Measurements from ENCODE around the gene ZNF277. TPM values are rescaled to one million over a fixed set of nuclear protein-coding genes. Genes with fewer than 3 reads are reported as not detected.
"Not testable (repeated sequence)": the region's sequence is repeated elsewhere in the genome, so short reads cannot be mapped to it uniquely, and the experiment has no call there.

Gene ZNF277
- total RNA-seq, 8 experiments from 2014 or later: 20.7 to 29.9 (median 28.0) TPM

DNA sequence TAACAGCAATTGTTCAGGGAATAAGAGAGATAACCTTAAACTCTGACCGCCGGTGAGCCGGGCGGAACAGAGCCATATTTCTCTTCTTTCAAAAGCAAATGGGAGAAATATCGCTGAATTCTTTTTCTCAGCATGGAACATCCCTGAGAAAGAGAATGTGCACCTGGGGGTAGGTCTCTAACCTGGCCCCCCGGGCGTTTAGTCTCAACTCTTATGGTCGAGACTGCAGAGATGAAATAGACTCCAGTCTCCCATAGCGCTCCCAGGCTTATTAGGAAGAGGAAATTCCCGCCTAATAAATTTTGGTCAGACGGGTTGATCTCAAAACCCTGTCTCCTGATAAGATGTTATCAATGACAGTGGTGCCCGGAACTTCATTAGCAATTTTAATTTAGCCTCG, 43.5 kb downstream of the ZNF277 start:
- WGBS, 10 experiments: 19 to 49% (median 22%) methylated on average over 1 to 3 of the region's 13 CpGs; no CpG with 5 or more reads in 4 of the 10 experiments
- in situ Hi-C loops (cut with MboI; ENCODE audit: low pct_unique_long_range_greater_than_20kb in 2 of 9, low sequenced_read_pairs in 9 of 9, unreplicated experiment in 9 of 9); H3K4me1 ChIP-seq (replicated peaks in 1 of 2); ATAC-seq (replicated peaks in 6 of 8); H3K27ac ChIP-seq; H3K4me3 ChIP-seq: not testable (repeated sequence)

DNA sequence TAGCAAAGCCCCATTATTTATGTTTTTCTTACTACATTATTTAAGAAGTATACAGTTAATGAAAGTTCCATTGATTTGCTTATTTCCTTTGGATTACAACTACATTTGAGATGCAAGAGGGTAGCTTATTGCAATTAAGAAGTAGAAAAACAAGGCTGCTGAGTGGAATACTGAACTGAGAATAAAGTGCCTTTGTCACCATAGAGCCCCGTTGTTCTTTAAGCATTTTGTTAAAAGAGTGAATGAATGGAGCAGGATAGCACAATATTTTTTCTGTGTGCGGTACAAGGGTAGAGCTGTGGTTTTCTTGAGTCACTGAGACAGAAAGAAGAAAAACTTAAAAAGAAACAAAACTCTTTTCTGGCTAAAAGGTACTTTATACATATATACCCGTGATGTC, 45.6 kb downstream of the ZNF277 start:
- Histone ChIP-seq H3K4me3 (no peak overlapping the region), H3K27ac (no peak overlapping the region)
- 20 to 100% (median 81%) methylated on average over 1 to 3 of the region's 3 CpGs for WGBS, 10 experiments

DNA sequence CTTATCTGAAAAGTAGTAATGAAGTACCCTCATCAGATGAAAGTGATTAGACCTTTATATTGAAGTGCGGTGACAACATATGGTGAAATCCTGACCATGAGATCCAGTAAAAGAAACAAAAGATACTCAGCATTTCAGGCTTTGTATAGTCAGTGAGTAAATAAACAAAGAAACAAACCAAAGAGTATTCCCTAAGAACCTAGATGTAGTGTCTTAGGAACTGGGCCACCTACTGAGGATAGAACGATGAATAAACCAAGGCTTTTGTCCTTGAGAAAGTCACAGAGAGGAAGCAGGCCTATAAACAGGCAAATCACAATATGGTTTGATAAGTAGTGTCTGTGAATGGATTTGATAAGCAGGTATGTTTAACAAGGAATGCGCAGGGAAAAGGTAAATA, 46.2 kb downstream of the ZNF277 start:
- WGBS, 10 experiments: 43 to 100% (median 74%) methylated on average over 1 to 3 of the region's 3 CpGs; no CpG with 5 or more reads in 1 of the 10 experiments
- in situ Hi-C loops (cut with MboI; ENCODE audit: low pct_unique_long_range_greater_than_20kb in 2 of 9, low sequenced_read_pairs in 9 of 9, unreplicated experiment in 9 of 9): no loop called here
- no peak overlapping the region for H3K4me3 ChIP-seq
- ATAC-seq (replicated peaks in 6 of 8): no peak
- H3K4me1 ChIP-seq (replicated peaks in 1 of 2): peaks cover 8 to 10% of the 10 kb centered on the region in 2 donors
- no peak overlapping the region for H3K27ac ChIP-seq

More for the DNA sequence above, 45.6 kb downstream of the ZNF277 start:
- ATAC-seq (replicated peaks in 6 of 8): peak in 1 of 8 experiments; percentile 35
- in situ Hi-C loops (cut with MboI; ENCODE audit: low pct_unique_long_range_greater_than_20kb in 2 of 9, low sequenced_read_pairs in 9 of 9, unreplicated experiment in 9 of 9): no loop called here
- H3K4me1 ChIP-seq (replicated peaks in 1 of 2): peaks cover 8 to 10% of the 10 kb centered on the region in 2 donors

DNA sequence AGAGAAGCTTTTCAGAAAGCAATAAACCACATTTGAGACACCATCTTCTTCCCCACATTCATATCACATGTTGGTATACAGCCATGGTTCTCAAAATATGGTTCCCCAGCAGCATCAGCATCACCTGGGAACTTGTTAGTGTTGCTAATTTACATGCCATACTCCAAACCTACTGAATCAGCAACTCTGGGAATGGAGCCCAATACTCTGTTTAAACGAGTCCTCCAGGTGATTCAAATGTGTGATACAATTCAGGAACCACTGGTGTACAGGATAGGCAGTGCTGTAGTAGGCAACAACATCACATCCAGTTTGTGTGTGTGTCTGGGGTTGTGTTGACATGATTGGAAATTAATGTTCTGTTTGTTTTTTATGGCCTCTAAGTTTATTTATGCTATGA, 47.7 kb downstream of the ZNF277 start:
- WGBS, 10 experiments: 17 to 100% (median 85%) methylated on average over 1 of the region's 1 CpG; no CpG with 5 or more reads in 6 of the 10 experiments
- ATAC-seq (replicated peaks in 6 of 8): no peak
- in situ Hi-C loops (cut with MboI; ENCODE audit: low pct_unique_long_range_greater_than_20kb in 2 of 9, low sequenced_read_pairs in 9 of 9, unreplicated experiment in 9 of 9): no loop called here
- Histone ChIP-seq H3K4me1 (replicated peaks in 1 of 2) (peaks cover 8 to 10% of the 10 kb centered on the region in 2 donors), H3K4me3 (no peak overlapping the region), H3K27ac (no peak overlapping the region)

DNA sequence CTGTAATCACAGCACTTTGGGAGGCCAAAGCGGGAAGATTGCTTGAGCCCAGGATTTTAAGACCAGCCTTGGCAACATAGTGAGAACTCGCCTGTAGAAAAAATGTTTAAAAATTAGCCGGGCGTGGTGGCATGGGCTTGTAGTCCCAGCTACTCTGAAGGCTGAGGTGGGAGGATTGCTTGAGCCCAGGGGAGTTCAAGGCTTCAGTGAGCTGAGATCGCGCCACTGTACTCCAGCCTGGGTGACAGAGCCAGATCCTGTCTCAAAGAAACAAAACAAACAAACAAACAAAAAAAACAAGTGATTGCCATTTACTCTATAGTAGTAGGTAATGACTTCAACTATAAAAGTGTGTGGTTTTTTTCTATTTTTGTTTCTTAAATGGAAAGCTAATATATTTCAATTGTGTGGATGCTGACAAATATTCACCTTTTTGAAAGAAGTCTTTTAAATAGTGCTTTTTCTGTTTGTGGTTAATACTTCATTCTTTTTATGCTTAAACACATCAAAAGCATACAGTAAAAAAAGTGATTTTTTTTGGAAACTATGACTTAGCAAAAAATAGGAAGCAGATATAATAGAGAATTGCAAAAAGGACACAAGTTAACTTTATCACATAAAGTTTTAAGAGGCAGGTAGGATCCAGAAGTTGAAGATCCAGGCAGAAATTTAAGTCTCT, 48.4 kb downstream of the ZNF277 start:
- Histone ChIP-seq H3K4me1 (replicated peaks in 1 of 2) (peaks cover 8 to 9% of the 10 kb centered on the region in 2 donors), H3K4me3 (no peak overlapping the region), H3K27ac (no peak overlapping the region)
- ATAC-seq (replicated peaks in 6 of 8): no peak
- in situ Hi-C loops (cut with MboI; ENCODE audit: low pct_unique_long_range_greater_than_20kb in 2 of 9, low sequenced_read_pairs in 9 of 9, unreplicated experiment in 9 of 9): no loop called here
- WGBS, 10 experiments: 50 to 100% (median 95%) methylated on average over 2 to 6 of the region's 6 CpGs; no CpG with 5 or more reads in 2 of the 10 experiments

DNA sequence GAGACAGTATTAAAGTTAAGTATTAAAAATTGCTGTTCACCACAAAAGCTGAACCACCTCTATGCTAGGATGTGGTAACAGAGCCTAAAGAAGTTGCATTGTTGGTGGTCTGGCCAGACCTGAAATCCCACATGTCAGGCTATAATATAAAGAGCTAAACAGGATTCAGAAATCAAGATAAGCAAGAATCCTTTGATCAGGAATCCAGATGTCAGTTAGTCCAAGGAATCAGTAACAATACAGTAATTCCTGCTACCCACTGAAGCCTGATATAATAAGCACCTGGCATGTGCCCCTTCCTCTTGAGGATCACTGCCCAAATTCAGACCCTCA, 48.9 kb downstream of the ZNF277 start:
- H3K4me3 ChIP-seq: no peak overlapping the region
- in situ Hi-C loops (cut with MboI; ENCODE audit: low pct_unique_long_range_greater_than_20kb in 2 of 9, low sequenced_read_pairs in 9 of 9, unreplicated experiment in 9 of 9): no loop called here
- ATAC-seq (replicated peaks in 6 of 8): no peak
- no peak overlapping the region for H3K27ac ChIP-seq
- H3K4me1 ChIP-seq (replicated peaks in 1 of 2): peaks cover 4 to 5% of the 10 kb centered on the region in 2 donors

DNA sequence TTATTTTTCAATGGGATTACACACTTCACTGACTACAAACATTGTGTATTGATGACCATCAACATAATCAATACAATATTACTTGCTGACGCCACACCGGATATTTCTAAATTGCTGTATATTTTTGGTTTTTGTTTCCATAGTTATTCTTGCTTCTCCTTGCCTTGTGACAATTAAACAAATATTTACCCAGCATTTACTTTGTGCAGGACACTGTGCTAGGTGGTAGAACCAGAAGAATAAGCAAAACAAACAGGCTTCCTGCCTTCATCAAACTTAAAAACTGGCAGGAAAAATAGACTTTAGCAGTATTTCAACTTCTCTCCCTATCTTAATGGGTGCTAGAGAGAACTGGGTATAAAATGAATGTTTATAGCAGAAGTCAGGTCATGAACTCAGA, 50.6 kb downstream of the ZNF277 start:
- Histone ChIP-seq H3K4me1 (replicated peaks in 1 of 2) (peaks cover 1 to 3% of the 10 kb centered on the region in 2 donors), H3K4me3 (no peak overlapping the region), H3K27ac (no peak overlapping the region)
- ATAC-seq (replicated peaks in 6 of 8): no peak
- in situ Hi-C loops (cut with MboI; ENCODE audit: low pct_unique_long_range_greater_than_20kb in 2 of 9, low sequenced_read_pairs in 9 of 9, unreplicated experiment in 9 of 9): no loop called here
- 88 to 100% (median 100%) methylated on average over 1 to 2 of the region's 2 CpGs for WGBS, 10 experiments

DNA sequence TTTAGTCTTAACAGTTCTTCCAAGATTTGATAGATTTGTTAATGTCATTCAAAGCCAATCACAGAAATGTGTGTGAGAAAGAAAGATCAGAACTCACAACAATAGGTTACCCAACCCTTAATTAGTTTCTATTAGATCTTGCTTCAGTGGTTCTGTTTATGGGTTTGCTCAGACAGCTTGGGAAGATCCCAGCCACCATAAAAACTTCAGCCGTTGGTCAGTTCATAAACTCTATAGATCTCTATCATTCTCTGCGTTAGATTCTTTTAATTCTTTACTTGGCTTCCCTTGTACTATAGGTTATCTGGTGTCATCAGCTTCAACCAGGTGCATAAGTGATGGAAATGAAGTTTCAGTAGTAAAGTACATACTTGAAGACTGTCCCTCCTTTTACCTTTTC, 54.4 kb downstream of the ZNF277 start:
- H3K4me1 ChIP-seq (replicated peaks in 1 of 2): peaks cover 0 to 3% of the 10 kb centered on the region in 2 donors
- 33 to 100% (median 65%) methylated on average over 1 to 2 of the region's 2 CpGs for WGBS, 10 experiments
- in situ Hi-C loops (cut with MboI; ENCODE audit: low pct_unique_long_range_greater_than_20kb in 2 of 9, low sequenced_read_pairs in 9 of 9, unreplicated experiment in 9 of 9): no loop called here
- no peak overlapping the region for H3K27ac ChIP-seq
- ATAC-seq (replicated peaks in 6 of 8): no peak
- H3K4me3 ChIP-seq: no peak overlapping the region

DNA sequence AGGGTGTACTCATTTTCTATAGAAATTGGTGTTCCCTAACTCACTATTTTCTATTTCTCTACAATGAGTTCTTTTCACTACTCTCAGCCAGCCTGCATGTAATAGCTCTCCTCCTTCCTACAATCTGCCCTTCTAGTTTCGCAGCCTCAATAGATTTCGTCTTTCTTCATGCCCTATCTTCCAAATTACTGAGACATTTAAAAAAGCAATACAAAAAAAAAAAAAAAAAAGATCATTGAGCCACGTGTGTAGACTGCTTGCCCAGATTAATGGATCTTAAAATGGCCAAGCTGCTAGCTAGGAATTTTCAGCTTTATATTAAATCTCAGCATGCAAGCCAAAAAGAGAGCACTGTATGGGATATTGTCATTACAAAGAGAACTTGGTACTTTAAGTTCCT, 55.5 kb downstream of the ZNF277 start:
- in situ Hi-C loops (cut with MboI; ENCODE audit: low pct_unique_long_range_greater_than_20kb in 2 of 9, low sequenced_read_pairs in 9 of 9, unreplicated experiment in 9 of 9): no loop called here
- no peak for ATAC-seq (replicated peaks in 6 of 8)
- WGBS, 10 experiments: 0 to 80% (median 71%) methylated on average over 1 to 3 of the region's 3 CpGs; no CpG with 5 or more reads in 1 of the 10 experiments
- H3K4me3 ChIP-seq: no peak overlapping the region
- H3K4me1 ChIP-seq (replicated peaks in 1 of 2): peaks cover 0 to 3% of the 10 kb centered on the region in 2 donors
- H3K27ac ChIP-seq: no peak overlapping the region

DNA sequence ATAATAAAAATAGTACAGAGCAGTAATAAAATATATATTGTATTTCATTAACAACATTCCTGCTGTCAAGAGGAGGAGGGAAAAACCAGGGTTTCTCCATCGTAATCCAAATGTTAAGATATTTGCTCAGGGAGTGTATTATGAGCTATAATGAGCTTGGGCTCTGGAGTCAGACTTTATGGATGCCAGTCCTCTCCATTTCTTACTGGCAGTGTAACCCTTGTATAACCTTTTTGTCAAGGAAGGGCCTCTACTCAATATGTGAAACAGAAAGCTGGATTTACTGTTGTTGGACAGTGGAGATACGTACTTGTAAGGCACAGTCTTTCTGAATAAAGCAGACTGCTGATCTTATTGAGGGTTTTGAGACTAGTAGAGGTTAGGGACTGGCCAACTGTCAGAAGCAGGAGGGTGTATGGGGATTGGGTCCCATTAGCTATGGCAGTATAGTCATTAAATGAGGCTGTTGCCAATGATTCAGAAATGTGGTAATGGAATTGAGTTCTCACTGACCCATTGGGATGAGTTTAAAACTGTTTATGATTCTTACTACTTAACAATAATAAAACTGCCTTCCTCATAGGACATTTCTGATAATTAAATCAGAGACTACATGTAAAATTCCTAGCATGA, 56.5 kb downstream of the ZNF277 start:
- peak in 2 of 8 experiments; percentile 43 to 72 for ATAC-seq (replicated peaks in 6 of 8)
- H3K4me1 ChIP-seq (replicated peaks in 1 of 2): peaks cover 0 to 5% of the 10 kb centered on the region in 2 donors
- no peak overlapping the region for H3K4me3 ChIP-seq
- in situ Hi-C loops (cut with MboI; ENCODE audit: low pct_unique_long_range_greater_than_20kb in 2 of 9, low sequenced_read_pairs in 9 of 9, unreplicated experiment in 9 of 9): no loop called here
- 33 to 100% (median 86%) methylated on average over 1 to 2 of the region's 2 CpGs for WGBS, 10 experiments
- no peak overlapping the region for H3K27ac ChIP-seq

DNA sequence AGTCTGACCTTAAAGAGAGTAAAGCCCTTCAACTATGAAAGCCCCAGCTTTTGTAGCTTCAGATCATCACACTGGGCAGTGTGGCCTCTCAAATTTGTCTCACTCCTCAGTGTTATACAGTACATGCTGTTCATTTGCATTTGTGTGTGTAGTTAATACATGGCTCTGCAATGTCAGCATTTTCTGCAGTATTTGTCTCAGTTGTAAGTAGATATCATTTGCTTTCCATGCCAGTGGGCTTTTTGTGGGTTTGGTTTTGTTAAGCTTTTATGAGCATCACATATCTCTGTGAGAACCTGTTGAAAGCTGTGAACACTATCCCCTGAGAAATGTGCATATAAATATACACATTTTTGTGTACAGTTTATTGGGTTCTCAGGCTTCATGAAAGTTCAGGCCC, 57.0 kb downstream of the ZNF277 start:
- in situ Hi-C loops (cut with MboI; ENCODE audit: low pct_unique_long_range_greater_than_20kb in 2 of 9, low sequenced_read_pairs in 9 of 9, unreplicated experiment in 9 of 9): no loop called here
- no peak overlapping the region for H3K4me3 ChIP-seq
- peaks cover 0 to 5% of the 10 kb centered on the region in 2 donors for H3K4me1 ChIP-seq (replicated peaks in 1 of 2)
- peak in 2 of 8 experiments; percentile 65 to 87 for ATAC-seq (replicated peaks in 6 of 8)
- no peak overlapping the region for H3K27ac ChIP-seq

DNA sequence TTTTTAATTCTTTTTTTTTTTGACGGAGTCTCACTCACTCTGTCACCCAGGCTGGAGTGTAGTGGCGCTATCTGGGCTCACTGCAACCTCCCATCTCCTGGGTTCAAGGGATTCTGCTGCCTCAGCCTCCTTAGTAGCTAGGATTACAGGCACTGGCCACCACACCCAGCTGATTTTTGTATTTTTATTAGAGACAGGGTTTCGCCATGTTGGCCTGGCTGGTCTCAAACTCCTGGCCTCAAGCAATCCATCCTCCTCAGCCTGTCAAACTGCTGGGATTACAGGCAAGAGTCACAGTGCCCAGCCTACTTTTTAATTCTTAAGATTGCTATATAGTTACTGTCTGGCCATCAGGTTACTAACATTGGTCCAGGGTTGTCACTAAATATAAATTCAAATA, 59.6 kb downstream of the ZNF277 start:
- ATAC-seq (replicated peaks in 6 of 8): no peak
- Histone ChIP-seq H3K4me1 (replicated peaks in 1 of 2) (peaks cover 0 to 5% of the 10 kb centered on the region in 2 donors), H3K27ac (no peak overlapping the region), H3K4me3 (no peak overlapping the region)
- WGBS, 10 experiments: 93 to 100% (median 100%) methylated on average over 1 to 3 of the region's 3 CpGs; no CpG with 5 or more reads in 4 of the 10 experiments
- in situ Hi-C loops (cut with MboI; ENCODE audit: low pct_unique_long_range_greater_than_20kb in 2 of 9, low sequenced_read_pairs in 9 of 9, unreplicated experiment in 9 of 9): no loop called here

DNA sequence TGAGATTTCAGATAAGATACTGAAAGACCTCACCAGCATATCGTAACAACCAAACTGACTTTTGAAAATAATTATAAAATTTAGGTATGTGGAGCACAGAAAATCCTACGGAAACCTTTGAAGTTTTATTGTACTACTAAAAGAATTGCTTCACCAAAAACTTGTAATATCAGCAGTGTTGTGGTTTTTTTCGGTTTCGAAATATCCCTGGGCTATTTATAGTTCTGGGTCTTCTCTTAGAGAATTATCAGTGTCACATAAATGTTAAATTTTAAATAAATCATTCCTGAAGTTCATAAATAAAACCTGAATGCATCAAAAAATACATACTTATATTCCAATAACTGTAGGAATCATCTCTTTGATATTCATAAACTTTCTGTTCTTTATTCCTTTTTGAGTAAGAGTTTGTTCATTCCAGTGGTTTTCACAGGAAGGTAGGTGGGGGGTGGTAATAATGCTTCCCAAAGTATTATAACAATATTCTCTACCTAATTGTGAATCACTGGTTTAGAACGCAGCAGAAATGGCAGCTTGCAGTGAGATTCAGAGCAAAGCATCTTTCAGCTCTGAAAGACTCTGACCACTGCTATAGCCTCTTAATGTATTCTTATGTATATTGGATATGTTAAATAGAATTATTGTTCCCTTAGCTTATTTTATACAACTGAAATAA, 60.2 kb downstream of the ZNF277 start:
- Histone ChIP-seq H3K4me1 (replicated peaks in 1 of 2) (peaks cover 0 to 5% of the 10 kb centered on the region in 2 donors), H3K4me3 (no peak overlapping the region), H3K27ac (no peak overlapping the region)
- ATAC-seq (replicated peaks in 6 of 8): no peak
- WGBS, 10 experiments: 45 to 97% (median 88%) methylated on average over 2 to 5 of the region's 5 CpGs; no CpG with 5 or more reads in 1 of the 10 experiments
- in situ Hi-C loops (cut with MboI; ENCODE audit: low pct_unique_long_range_greater_than_20kb in 2 of 9, low sequenced_read_pairs in 9 of 9, unreplicated experiment in 9 of 9): no loop called here

Measured in motor neuron (in vitro differentiated cells).